Sigmoid colon (tissue), 7 donors: ENCODE results near the gene WDR73. TPM values are rescaled to one million over a fixed set of nuclear protein-coding genes. Genes with fewer than 3 reads are reported as not detected.
"Not testable (repeated sequence)": the region's sequence is repeated elsewhere in the genome, so short reads cannot be mapped to it uniquely, and the experiment has no call there.

Experiments
- DNase-seq: peaks from one replicate; pipeline ENCODE4 v3.0.0-alpha.2; 2019
- H3K27ac ChIP-seq, 4 donors: fragments of 200-600 bp; sonication (generic); one replicate each; pipeline ENCODE4 v1.5.1; 2016 to 2019; ENCODE audit warnings: mild to moderate bottlenecking in 1 of 4
- H3K27me3 ChIP-seq, 3 donors: fragments of 200-600 bp; sonication (generic); one replicate each; pipeline ENCODE4 v1.5.1; 2019; ENCODE audit warnings: mild to moderate bottlenecking in 1 of 3
- H3K36me3 ChIP-seq, 4 donors: fragments of 200-600 bp; sonication (generic); one replicate each; pipeline ENCODE4 v1.5.1; 2016 to 2019
- H3K4me1 ChIP-seq, 4 donors: fragments of 200-600 bp; sonication (generic); one replicate each; pipeline ENCODE4 v1.5.1; 2017 to 2019
- H3K4me3 ChIP-seq, 4 donors: fragments of 200-600 bp; sonication (generic); one replicate each; pipeline ENCODE4 v1.5.1; 2017 to 2019; ENCODE audit warnings: mild to moderate bottlenecking in 2 of 4, moderate library complexity in 1 of 4
- H3K9me3 ChIP-seq, 4 donors: fragments of 200-600 bp in 3 of 4; sonication (generic) in 3 of 4; one replicate each; pipeline versions ENCODE4 v1.5.1 to v1.6.1; 2013 to 2019
- EP300 ChIP-seq, 4 donors: sonication (generic); formaldehyde crosslinking; IDR thresholded peaks; one replicate each; pipeline ENCODE4 v1.6.1; 2017; ENCODE audit warnings: antibody characterized with exemption in 4 of 4
- POLR2A ChIP-seq, 2 donors: fragments of 450-650 bp; IDR thresholded peaks; one replicate each; pipeline ENCODE4 v1.6.1; 2016; ENCODE audit warnings: antibody characterized with exemption in 2 of 2, mild to moderate bottlenecking in 2 of 2, moderate library complexity in 2 of 2
- POLR2AphosphoS5 ChIP-seq, 4 donors: sonication (generic); formaldehyde crosslinking; IDR thresholded peaks; one replicate each; pipeline ENCODE4 v1.6.1; 2017; ENCODE audit warnings: antibody characterized with exemption in 4 of 4
- WGBS, 2 donors: extraction: QIAGEN DNeasy Blood & Tissue Kit; methylation state at CpG; one replicate each; pipeline ENCODE4 v1.1.7; 2013; 5-methylcytosine and 5-hydroxymethylcytosine counted together
- intact Hi-C: fragments of 100-400 bp; cut with DNase I; formaldehyde crosslinking; loops from one replicate; pipeline ENCODE4 v1.15.1; 2023
- polyA plus RNA-seq, 3 donors: library from polyadenylated mRNA; stranded (reverse); fragments of 200-250 nt; gene quantifications; one replicate each; pipeline ENCODE4 v1.2.3, GENCODE V29; 2013
- total RNA-seq, 4 donors: library from RNA; depleted of rRNA; stranded (reverse); fragments of >200 nt; gene quantifications; one replicate each; pipeline ENCODE4 v1.1.0, GENCODE V29; 2016
- TF ChIP-seq, protein P1 (sequence below), 4 experiments: fragments of 450-650 bp in 3 of 4; fragments of 200-600 bp in 1 of 4; IDR thresholded peaks; one replicate each; pipeline ENCODE4 v1.5.1; 2016 to 2019; ENCODE audit warnings: antibody characterized with exemption in 4 of 4, mild to moderate bottlenecking in 3 of 4, moderate library complexity in 2 of 4
- donor health status: healthy with polysubstance abuse.
- donor health status: Bipolar disorder and iron deficiency.
- donor health status: healthy.

WDR73 gene
- total and polyA plus RNA-seq, 7 donors = 6.7 to 22.7 (median 17.1) TPM

DNA sequence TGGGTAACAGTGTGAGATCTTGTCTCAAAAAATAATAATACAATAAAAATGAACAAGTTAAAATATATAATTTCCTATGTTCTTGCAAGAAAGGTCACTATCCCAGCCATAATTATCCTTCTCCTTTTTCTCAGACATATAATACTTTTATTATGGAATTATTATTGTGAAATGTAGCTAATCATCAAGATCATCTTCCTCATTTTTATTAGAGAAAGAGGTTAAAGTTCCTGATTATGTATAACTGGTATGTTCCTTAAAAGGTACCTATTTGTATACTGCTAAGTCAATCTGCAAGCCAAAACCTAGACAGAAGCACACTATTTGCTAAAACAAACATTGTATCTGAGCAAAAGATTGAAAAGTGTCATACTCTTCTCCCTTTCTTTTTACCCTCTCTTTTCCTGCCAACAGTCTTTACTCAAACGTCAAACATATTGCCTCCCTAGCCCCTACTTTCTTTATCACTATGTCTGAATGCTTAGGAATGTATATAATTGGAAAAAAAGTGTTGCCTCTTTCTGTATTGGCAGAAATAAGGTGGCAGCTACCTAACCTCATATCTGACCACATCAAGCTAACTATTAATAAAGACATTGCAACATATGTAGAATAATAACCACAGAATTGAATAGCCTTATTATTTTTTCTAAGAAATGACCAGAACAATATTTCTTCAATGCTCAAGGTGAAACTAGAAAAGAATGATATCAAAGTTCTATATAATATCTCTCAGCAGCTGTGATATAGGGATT lies 43.3 kb upstream of the WDR73 start:
- Histone ChIP-seq H3K4me3 (no peak overlapping the region), H3K27me3 (no peaks in the 10 kb centered on the region), H3K27ac (no peak overlapping the region), H3K36me3 (no peaks in the 10 kb centered on the region), H3K4me1 (peaks cover 0 to 3% (median 0%) of the 10 kb centered on the region in 4 donors), H3K9me3 (no peaks in the 10 kb centered on the region)
- no peak for DNase-seq
- TF ChIP-seq POLR2A (IDR thresholded peaks at IDR 0.05) (no peak), POLR2AphosphoS5 (IDR thresholded peaks at IDR 0.05) (no peak), EP300 (IDR thresholded peaks at IDR 0.05) (no peak)
- TF ChIP-seq, protein P1, sequence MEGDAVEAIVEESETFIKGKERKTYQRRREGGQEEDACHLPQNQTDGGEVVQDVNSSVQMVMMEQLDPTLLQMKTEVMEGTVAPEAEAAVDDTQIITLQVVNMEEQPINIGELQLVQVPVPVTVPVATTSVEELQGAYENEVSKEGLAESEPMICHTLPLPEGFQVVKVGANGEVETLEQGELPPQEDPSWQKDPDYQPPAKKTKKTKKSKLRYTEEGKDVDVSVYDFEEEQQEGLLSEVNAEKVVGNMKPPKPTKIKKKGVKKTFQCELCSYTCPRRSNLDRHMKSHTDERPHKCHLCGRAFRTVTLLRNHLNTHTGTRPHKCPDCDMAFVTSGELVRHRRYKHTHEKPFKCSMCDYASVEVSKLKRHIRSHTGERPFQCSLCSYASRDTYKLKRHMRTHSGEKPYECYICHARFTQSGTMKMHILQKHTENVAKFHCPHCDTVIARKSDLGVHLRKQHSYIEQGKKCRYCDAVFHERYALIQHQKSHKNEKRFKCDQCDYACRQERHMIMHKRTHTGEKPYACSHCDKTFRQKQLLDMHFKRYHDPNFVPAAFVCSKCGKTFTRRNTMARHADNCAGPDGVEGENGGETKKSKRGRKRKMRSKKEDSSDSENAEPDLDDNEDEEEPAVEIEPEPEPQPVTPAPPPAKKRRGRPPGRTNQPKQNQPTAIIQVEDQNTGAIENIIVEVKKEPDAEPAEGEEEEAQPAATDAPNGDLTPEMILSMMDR (IDR thresholded peaks at IDR 0.05) = no peak
- intact Hi-C loops = no loop called here
- 34 to 35% methylated on average over 1 of the region's 1 CpG for WGBS, 2 donors

DNA sequence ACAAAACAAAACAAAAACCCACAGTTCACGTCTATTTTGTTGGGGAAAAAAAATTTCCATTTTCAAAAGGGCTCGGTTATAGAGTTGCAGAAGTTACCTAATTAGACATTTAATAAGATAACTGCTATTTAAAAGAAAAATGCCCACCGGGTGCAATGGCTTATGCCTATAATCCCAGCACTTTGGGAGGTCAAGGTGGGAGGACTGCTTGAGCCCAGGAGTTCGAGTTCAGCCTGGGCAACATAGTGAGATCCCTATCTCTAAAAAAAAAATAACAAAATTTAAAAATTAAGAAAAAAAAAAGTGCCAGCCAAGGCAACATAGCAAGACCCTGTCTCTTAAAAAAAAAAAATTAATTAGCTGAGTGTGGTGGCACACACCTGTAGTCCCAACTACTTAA lies 42.7 kb upstream of the WDR73 start:
- intact Hi-C loops = no loop called here
- no peak overlapping the region for H3K27ac ChIP-seq
- H3K9me3 ChIP-seq = no peaks in the 10 kb centered on the region
- H3K27me3 ChIP-seq = no peaks in the 10 kb centered on the region
- H3K4me1 ChIP-seq = no peaks in the 10 kb centered on the region
- 82 to 84% methylated on average over 4 of the region's 4 CpGs for WGBS, 2 donors
- no peaks in the 10 kb centered on the region for H3K36me3 ChIP-seq
- DNase-seq = no peak
- H3K4me3 ChIP-seq = no peak overlapping the region
- TF ChIP-seq POLR2AphosphoS5 (IDR thresholded peaks at IDR 0.05) = no peak
- TF ChIP-seq, protein P1 (IDR thresholded peaks at IDR 0.05) = no peak
- no peak for TF ChIP-seq POLR2A (IDR thresholded peaks at IDR 0.05)
- no peak for TF ChIP-seq EP300 (IDR thresholded peaks at IDR 0.05)

DNA sequence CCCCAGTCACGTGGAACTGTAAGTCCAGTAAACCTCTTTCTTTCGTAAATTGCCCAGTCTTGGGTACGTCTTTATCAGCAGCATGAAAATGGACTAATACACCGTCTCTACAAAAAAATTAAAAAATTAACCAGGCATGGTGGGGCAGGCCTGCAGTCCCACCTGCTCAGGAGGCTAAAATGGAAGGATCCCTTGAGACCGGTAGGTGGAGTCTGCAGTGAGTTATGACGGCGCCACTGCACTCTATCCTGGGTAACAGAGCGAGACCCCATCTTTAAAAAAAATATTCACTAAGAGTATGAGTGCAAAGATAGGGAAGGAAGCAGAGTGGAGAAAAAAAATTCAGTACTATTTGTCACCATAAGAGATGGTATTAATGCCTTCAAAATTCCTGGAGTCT lies 36.3 kb upstream of the WDR73 start:
- no peak for DNase-seq
- Histone ChIP-seq H3K27me3 (no peaks in the 10 kb centered on the region), H3K27ac (no peak overlapping the region), H3K4me1 (no peaks in the 10 kb centered on the region), H3K4me3 (no peak overlapping the region), H3K36me3 (peaks cover 0 to 35% (median 11%) of the 10 kb centered on the region in 4 donors), H3K9me3 (no peaks in the 10 kb centered on the region)
- 89 to 98% methylated on average over 8 of the region's 8 CpGs for WGBS, 2 donors
- intact Hi-C loops = no loop called here
- TF ChIP-seq, protein P1 (IDR thresholded peaks at IDR 0.05) = no peak
- TF ChIP-seq POLR2AphosphoS5 (IDR thresholded peaks at IDR 0.05) (no peak), POLR2A (IDR thresholded peaks at IDR 0.05) (no peak), EP300 (IDR thresholded peaks at IDR 0.05) (no peak)

DNA sequence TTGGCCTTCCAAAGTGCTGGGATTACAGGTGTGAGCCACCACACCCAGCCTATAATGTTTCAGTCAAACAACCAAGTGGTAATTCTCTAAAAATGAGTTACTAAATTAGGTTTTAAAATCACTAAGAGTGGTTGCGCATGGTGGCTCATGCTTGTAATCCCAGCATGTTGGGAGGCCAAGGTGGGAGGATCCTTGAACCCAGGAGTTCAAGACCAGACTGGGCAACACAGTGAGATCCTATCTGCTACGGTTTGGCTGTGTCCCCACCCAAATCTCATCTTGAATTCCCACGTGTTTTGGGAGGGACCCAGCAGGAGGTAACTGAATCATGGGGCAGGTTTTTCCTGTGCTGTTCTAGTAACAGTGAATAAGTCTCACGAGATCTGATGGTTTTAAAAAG lies 35.8 kb upstream of the WDR73 start:
- DNase-seq = no peak
- Histone ChIP-seq H3K36me3 (peaks cover 0 to 37% (median 11%) of the 10 kb centered on the region in 4 donors), H3K4me3 (no peak overlapping the region), H3K27ac (no peak overlapping the region), H3K9me3 (no peaks in the 10 kb centered on the region), H3K27me3 (no peaks in the 10 kb centered on the region), H3K4me1 (no peaks in the 10 kb centered on the region)
- 88 to 91% methylated on average over 4 of the region's 4 CpGs for WGBS, 2 donors
- TF ChIP-seq EP300 (IDR thresholded peaks at IDR 0.05) = no peak
- TF ChIP-seq POLR2A (IDR thresholded peaks at IDR 0.05) = no peak
- TF ChIP-seq, protein P1 (IDR thresholded peaks at IDR 0.05) = no peak
- TF ChIP-seq POLR2AphosphoS5 (IDR thresholded peaks at IDR 0.05) = no peak
- intact Hi-C loops = no loop called here

DNA sequence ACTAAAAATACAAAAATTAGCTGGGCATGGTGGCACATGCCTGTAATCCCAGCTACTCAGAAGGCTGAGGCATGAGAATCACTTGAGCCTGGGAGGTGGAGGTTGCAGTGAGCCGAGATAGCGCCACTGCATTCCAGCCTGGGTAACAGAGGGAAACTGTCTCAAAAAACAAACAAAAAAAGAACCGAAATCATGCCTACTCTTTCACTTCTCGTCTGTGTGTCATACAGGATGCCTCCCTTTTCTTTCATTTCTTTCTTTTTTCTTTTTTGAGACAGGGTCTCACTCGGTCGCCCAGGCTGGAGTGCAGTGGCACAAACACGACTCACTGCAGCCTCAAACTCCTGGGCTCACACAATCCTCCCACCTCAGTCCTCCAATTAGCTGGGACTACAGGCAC lies 32.4 kb upstream of the WDR73 start:
- 84 to 92% methylated on average over 7 of the region's 7 CpGs for WGBS, 2 donors
- H3K27ac ChIP-seq, H3K4me1 ChIP-seq, H3K27me3 ChIP-seq, DNase-seq, H3K4me3 ChIP-seq, intact Hi-C loops, H3K9me3 ChIP-seq: not testable (repeated sequence)
- H3K36me3 ChIP-seq = peaks cover 0 to 58% (median 15%) of the 10 kb centered on the region in 4 donors
